Keratinocyte (primary cell): Measurements from ENCODE around the gene RMND5B. TPM values are rescaled to one million over a fixed set of nuclear protein-coding genes. Genes with fewer than 3 reads are reported as not detected.

Experiments used
- DNase-seq: peaks from one replicate; pipeline ENCODE4 v3.0.0-alpha.2; 2011; ENCODE audit warnings: low read depth, missing footprints, low spot score
- FAIRE-seq: peaks from 2 replicates; lab custom pipeline; 2011; peaks lifted over from hg19 to GRCh38; lab: Jason Lieb, UNC
- H2AFZ ChIP-seq: 2 replicates; pipeline ENCODE4 v1.6.0; 2012; ENCODE audit warnings: low read length, control low read depth, inconsistent platforms; ENCODE audit not compliant: control insufficient read depth
- H3K27ac ChIP-seq: 2 replicates; pipeline ENCODE4 v1.5.1; 2011; ENCODE audit warnings: low read length; ENCODE audit not compliant: control insufficient read depth, insufficient read depth
- H3K27me3 ChIP-seq: 3 replicates; pipeline ENCODE4 v1.6.0; 2011; ENCODE audit warnings: low read length; ENCODE audit not compliant: control insufficient read depth, insufficient read depth; ENCODE audit errors: extremely low read depth
- H3K36me3 ChIP-seq, 2 experiments: 2 replicates in 1 of 2; 3 replicates in 1 of 2; pipeline ENCODE4 v1.5.1; 2011; ENCODE audit warnings: low read length in 2 of 2, mild to moderate bottlenecking in 1 of 2; ENCODE audit not compliant: control insufficient read depth in 2 of 2, insufficient read depth in 2 of 2; ENCODE audit errors: extremely low read depth in 1 of 2
- H3K4me1 ChIP-seq: 3 replicates; pipeline ENCODE4 v1.5.1; 2011; ENCODE audit warnings: low read length; ENCODE audit not compliant: control insufficient read depth, insufficient read depth; ENCODE audit errors: extremely low read depth
- H3K4me2 ChIP-seq: 3 replicates; pipeline ENCODE4 v1.6.0; 2011; ENCODE audit warnings: low read depth, low read length; ENCODE audit not compliant: control insufficient read depth, insufficient read depth; ENCODE audit errors: extremely low read depth
- H3K4me3 ChIP-seq, 3 experiments: fragments of 200-600 bp in 1 of 3; sonication (generic) in 1 of 3; 2 replicates in 2 of 3; 3 replicates in 1 of 3; pipeline ENCODE4 v1.5.1; 2011 to 2016; ENCODE audit warnings: low read length in 3 of 3, mild to moderate bottlenecking in 3 of 3, control low read depth in 2 of 3, inconsistent platforms in 1 of 3, low read depth in 1 of 3, mixed read lengths in 1 of 3, mixed run types in 1 of 3, moderate library complexity in 1 of 3; ENCODE audit not compliant: control insufficient read depth in 2 of 3, insufficient read depth in 2 of 3; ENCODE audit errors: extremely low read depth in 1 of 3
- H3K79me2 ChIP-seq: 2 replicates; pipeline ENCODE4 v1.6.0; 2012; ENCODE audit warnings: low read length; ENCODE audit not compliant: control insufficient read depth, insufficient read depth
- H3K9ac ChIP-seq: 3 replicates; pipeline ENCODE4 v1.6.0; 2011; ENCODE audit warnings: low read length; ENCODE audit not compliant: control insufficient read depth, insufficient read depth; ENCODE audit errors: extremely low read depth
- H3K9me1 ChIP-seq: 3 replicates; pipeline ENCODE4 v1.6.0; 2011; ENCODE audit warnings: low read length; ENCODE audit not compliant: control insufficient read depth, insufficient read depth; ENCODE audit errors: extremely low read depth
- H3K9me3 ChIP-seq: 2 replicates; pipeline ENCODE4 v1.5.1; 2012; ENCODE audit warnings: low read depth, low read length; ENCODE audit not compliant: control insufficient read depth
- H4K20me1 ChIP-seq: 3 replicates; pipeline ENCODE4 v1.6.0; 2011; ENCODE audit warnings: low read length; ENCODE audit not compliant: control insufficient read depth, insufficient read depth; ENCODE audit errors: extremely low read depth
- EZH2 ChIP-seq: IDR thresholded peaks from one replicate; pipeline ENCODE4 v1.6.1; 2012; ENCODE audit warnings: inconsistent platforms, mild to moderate bottlenecking, low read length, moderate library complexity
- dilution Hi-C: fragments of 300-500 bp; cut with MboI; formaldehyde crosslinking; loops from one replicate; pipeline ENCODE4 v1.7.0; 2020; ENCODE audit warnings: low sequenced_read_pairs; ENCODE audit not compliant: extremely low pct_ligation_motif_present
- polyA plus RNA-seq, 5 experiments: library from polyadenylated mRNA; depleted of rRNA in 3 of 5; stranded (reverse) in 3 of 5; stranded (forward) in 1 of 5; unstranded in 1 of 5; fragments of >200 nt; gene quantifications; 1 replicate in 1 of 5; 2 replicates in 3 of 5; 3 replicates in 1 of 5; pipeline versions ENCODE4 v1.2.1 to v1.2.3, GENCODE V29; 2011 to 2012; ENCODE audit warnings: missing spikeins in 2 of 5, low read depth in 1 of 5, low replicate concordance in 1 of 5
- TF ChIP-seq, protein P1 (sequence below), 3 experiments: IDR thresholded peaks in 1 of 3; conservative IDR thresholded peaks in 1 of 3; optimal IDR thresholded peaks in 1 of 3; 2 replicates in 2 of 3; 3 replicates in 1 of 3; pipeline versions ENCODE3 to v1.5.1; 2011; ENCODE audit warnings: low read length in 3 of 3, mild to moderate bottlenecking in 3 of 3, moderate library complexity in 2 of 3, control low read depth in 1 of 3, inconsistent platforms in 1 of 3; ENCODE audit not compliant: insufficient read depth in 2 of 3; ENCODE audit errors: extremely low read depth in 1 of 3

The RMND5B gene
- polyA plus RNA-seq, 1 donor (not counting 4 experiments of a cell fraction or from before 2014, with no cell fraction given): 15.5 TPM

DNA sequence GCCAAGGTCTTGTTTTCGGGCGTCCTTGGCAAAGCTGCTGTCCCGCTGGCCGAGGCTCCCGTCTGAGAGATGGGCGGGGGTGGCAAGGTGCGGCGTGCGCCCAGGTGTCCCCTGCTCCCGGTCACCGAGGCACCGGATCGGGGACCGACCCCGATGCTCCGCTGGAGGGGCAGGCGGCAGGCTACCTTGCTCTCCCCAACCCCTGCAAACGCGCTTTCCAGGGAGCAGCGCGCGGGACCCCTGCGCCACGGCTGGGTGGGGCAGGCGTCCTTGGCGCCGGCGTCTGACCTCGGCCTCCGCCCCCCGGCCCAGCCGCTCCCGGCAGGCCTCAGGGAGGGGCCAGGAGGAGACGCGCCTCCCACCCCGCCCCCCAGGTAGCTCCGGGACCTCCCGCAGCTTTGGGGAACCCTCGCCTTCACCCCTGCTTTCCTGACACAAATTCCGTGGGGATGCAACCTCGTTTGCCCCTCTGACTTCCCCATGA, 16.9 kb upstream of the RMND5B start:
- peak overlapping the region; percentile 90 for H3K4me2 ChIP-seq
- DNase-seq (no peak), FAIRE-seq (no peak)
- no peaks in the 10 kb centered on the region for H3K9me3 ChIP-seq
- H2AFZ ChIP-seq: peak overlapping the region; percentile 74
- H3K79me2 ChIP-seq: peaks cover 13% of the 10 kb centered on the region
- no peaks in the 10 kb centered on the region for H3K36me3 ChIP-seq
- H3K27me3 ChIP-seq: no peaks in the 10 kb centered on the region
- dilution Hi-C loops: no loop called here
- H4K20me1 ChIP-seq: peaks cover 3% of the 10 kb centered on the region
- H3K27ac ChIP-seq: no peak overlapping the region
- no peaks in the 10 kb centered on the region for H3K9me1 ChIP-seq
- TF ChIP-seq, protein P1, sequence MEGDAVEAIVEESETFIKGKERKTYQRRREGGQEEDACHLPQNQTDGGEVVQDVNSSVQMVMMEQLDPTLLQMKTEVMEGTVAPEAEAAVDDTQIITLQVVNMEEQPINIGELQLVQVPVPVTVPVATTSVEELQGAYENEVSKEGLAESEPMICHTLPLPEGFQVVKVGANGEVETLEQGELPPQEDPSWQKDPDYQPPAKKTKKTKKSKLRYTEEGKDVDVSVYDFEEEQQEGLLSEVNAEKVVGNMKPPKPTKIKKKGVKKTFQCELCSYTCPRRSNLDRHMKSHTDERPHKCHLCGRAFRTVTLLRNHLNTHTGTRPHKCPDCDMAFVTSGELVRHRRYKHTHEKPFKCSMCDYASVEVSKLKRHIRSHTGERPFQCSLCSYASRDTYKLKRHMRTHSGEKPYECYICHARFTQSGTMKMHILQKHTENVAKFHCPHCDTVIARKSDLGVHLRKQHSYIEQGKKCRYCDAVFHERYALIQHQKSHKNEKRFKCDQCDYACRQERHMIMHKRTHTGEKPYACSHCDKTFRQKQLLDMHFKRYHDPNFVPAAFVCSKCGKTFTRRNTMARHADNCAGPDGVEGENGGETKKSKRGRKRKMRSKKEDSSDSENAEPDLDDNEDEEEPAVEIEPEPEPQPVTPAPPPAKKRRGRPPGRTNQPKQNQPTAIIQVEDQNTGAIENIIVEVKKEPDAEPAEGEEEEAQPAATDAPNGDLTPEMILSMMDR (optimal IDR thresholded peaks at IDR 0.05 in 1 of 3, IDR thresholded peaks at IDR 0.05 in 1 of 3, conservative IDR thresholded peaks at IDR 0.05 in 1 of 3; ENCODE audit: extremely low read depth in 1 of 3, insufficient read depth in 2 of 3, low read length in 3 of 3): no peak
- no peak for TF ChIP-seq EZH2
- peak overlapping the region; percentile 76 to 80 (median 79) for H3K4me3 ChIP-seq
- H3K4me1 ChIP-seq: peaks cover 17% of the 10 kb centered on the region
- H3K9ac ChIP-seq: peak overlapping the region; percentile 71

DNA sequence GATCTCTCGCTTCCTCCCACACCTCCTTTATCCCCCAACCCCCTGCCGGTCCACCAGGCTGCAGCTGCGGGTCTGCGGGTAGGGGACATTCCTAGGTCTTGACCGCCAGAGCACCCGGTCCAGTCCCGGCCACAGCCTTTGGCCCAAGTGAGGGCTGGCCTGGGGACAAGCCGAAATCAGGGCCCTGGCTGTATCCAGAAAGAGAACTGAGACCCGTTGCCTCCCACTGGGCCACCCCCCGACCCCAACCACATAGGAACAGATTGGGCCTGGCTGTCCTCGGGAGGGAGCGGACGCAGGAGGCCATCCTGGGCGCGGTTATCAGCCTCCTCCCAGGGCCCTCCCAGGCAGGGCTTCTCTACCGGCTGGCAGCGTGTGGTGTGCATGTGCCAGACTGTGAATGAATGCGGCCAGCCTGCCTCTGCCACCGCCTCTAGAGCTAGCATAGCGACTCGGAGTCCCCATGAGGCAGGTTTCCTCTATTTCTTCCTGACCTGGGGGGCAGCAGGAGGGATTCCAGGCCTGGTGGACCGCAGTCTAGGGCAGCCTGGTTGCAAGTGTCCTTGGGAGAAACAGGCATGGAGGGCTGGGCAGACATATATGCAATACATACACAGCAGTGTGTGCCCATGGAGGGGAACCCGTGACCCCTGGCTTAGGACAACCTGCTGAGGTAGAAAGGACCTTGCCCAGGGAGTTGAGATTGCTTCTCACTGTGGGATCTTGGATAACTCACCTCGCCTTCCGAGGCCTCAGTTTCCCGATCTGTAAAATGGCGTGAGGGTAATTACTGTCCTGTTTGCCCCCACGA, 16.3 kb upstream of the RMND5B start:
- FAIRE-seq (no peak), DNase-seq (no peak)
- Histone ChIP-seq H4K20me1 (peaks cover 3% of the 10 kb centered on the region), H3K9me1 (no peaks in the 10 kb centered on the region), H3K4me2 (peak overlapping the region; percentile 90), H3K9ac (peak overlapping the region; percentile 71), H3K79me2 (peaks cover 13% of the 10 kb centered on the region), H3K27ac (no peak overlapping the region), H3K4me3 (peak overlapping the region; percentile 76 to 80 (median 79)), H2AFZ (peak overlapping the region; percentile 74), H3K27me3 (no peaks in the 10 kb centered on the region), H3K4me1 (peaks cover 13% of the 10 kb centered on the region), H3K36me3 (no peaks in the 10 kb centered on the region), H3K9me3 (no peaks in the 10 kb centered on the region)
- dilution Hi-C loops: no loop called here
- TF ChIP-seq EZH2: no peak
- TF ChIP-seq, protein P1 (optimal IDR thresholded peaks at IDR 0.05 in 1 of 3, IDR thresholded peaks at IDR 0.05 in 1 of 3, conservative IDR thresholded peaks at IDR 0.05 in 1 of 3; ENCODE audit: extremely low read depth in 1 of 3, insufficient read depth in 2 of 3, low read length in 3 of 3): no peak
